Esophagus muscularis mucosa (tissue), 4 donors: Measurements from ENCODE around the gene GPR68.

Experiments
- EP300 ChIP-seq: sonication (generic); formaldehyde crosslinking; IDR thresholded peaks from one replicate; pipeline ENCODE4 v1.6.1; 2017; ENCODE audit warnings: antibody characterized with exemption
- POLR2A ChIP-seq: fragments of 450-650 bp; IDR thresholded peaks from one replicate; pipeline ENCODE4 v1.6.1; 2017; ENCODE audit warnings: antibody characterized with exemption, moderate library complexity, mild to moderate bottlenecking, low read depth
- POLR2AphosphoS5 ChIP-seq, 2 donors: sonication (generic); formaldehyde crosslinking; IDR thresholded peaks; one replicate each; pipeline ENCODE4 v1.6.1; 2017; ENCODE audit warnings: antibody characterized with exemption in 2 of 2
- TF ChIP-seq, protein P1 (sequence below), 3 experiments: fragments of 200-600 bp in 2 of 3; fragments of 450-650 bp in 1 of 3; sonication (generic) in 2 of 3; IDR thresholded peaks; one replicate each; pipeline ENCODE4 v1.5.1; 2017 to 2019; ENCODE audit warnings: antibody characterized with exemption in 3 of 3, mild to moderate bottlenecking in 2 of 3, moderate library complexity in 1 of 3

DNA sequence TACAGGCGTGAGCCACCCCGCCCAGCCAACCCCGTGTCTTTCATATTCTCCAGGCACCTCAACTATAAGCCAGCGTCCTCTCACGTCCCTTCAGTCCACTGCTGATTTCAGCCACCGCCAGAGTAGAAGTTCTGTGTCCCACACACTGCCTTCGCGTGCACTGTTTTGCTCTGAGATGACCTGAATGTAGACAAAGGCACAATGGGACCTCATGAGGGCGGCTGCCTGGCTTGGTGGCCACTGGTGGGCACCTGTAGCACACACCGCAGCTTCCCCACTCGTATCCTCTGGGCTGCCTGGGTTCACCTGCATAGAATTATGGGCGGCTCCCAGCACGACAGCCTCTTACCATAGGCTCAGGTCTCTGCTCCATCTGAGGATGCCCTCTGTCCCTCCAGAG is 57.2 kb downstream of the GPR68 start:
- TF ChIP-seq, protein P1, sequence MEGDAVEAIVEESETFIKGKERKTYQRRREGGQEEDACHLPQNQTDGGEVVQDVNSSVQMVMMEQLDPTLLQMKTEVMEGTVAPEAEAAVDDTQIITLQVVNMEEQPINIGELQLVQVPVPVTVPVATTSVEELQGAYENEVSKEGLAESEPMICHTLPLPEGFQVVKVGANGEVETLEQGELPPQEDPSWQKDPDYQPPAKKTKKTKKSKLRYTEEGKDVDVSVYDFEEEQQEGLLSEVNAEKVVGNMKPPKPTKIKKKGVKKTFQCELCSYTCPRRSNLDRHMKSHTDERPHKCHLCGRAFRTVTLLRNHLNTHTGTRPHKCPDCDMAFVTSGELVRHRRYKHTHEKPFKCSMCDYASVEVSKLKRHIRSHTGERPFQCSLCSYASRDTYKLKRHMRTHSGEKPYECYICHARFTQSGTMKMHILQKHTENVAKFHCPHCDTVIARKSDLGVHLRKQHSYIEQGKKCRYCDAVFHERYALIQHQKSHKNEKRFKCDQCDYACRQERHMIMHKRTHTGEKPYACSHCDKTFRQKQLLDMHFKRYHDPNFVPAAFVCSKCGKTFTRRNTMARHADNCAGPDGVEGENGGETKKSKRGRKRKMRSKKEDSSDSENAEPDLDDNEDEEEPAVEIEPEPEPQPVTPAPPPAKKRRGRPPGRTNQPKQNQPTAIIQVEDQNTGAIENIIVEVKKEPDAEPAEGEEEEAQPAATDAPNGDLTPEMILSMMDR (IDR thresholded peaks at IDR 0.05), result no peak
- TF ChIP-seq POLR2A, result no peak
- TF ChIP-seq EP300, result no peak
- no peak for TF ChIP-seq POLR2AphosphoS5 (IDR thresholded peaks at IDR 0.05)
